A172 (cell line): Measurements from ENCODE around the gene C2CD4C. TPM values are rescaled to one million over a fixed set of nuclear protein-coding genes. Genes with fewer than 3 reads are reported as not detected.
"Not testable (repeated sequence)": the region's sequence is repeated elsewhere in the genome, so short reads cannot be mapped to it uniquely, and the experiment has no call there.

ENCODE experiments used
- DNase-seq: peaks from one replicate; pipeline ENCODE4 v3.0.0-alpha.2; 2015; ENCODE audit warnings: low spot score
- total RNA-seq: library from RNA; depleted of rRNA; stranded (reverse); fragments of >200 nt; shearing (Covaris generic); gene quantifications from 2 replicates; pipeline ENCODE4 v1.2.3, GENCODE V29; 2014

C2CD4C gene
- total RNA-seq, 1 experiment from 2014 or later: 8.8 TPM

DNA sequence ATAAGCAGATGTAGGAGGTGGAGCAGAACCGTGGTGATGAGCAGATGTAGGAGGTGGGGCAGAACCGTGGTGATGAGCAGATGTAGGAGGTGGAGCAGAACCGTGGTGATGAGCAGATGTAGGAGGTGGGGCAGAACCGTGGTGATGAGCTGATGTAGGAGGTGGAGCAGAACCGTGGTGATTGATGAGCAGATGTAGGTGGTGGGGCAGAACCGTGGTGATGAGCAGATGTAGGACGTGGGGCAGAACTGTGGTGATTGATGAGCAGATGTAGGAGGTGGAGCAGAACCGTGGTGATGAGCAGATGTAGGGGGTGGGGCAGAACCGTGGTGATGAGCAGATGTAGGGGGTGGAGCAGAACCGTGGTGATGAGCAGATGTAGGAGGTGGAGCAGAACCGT lies 27.0 kb downstream of the C2CD4C start:
- DNase-seq: not testable (repeated sequence)

DNA sequence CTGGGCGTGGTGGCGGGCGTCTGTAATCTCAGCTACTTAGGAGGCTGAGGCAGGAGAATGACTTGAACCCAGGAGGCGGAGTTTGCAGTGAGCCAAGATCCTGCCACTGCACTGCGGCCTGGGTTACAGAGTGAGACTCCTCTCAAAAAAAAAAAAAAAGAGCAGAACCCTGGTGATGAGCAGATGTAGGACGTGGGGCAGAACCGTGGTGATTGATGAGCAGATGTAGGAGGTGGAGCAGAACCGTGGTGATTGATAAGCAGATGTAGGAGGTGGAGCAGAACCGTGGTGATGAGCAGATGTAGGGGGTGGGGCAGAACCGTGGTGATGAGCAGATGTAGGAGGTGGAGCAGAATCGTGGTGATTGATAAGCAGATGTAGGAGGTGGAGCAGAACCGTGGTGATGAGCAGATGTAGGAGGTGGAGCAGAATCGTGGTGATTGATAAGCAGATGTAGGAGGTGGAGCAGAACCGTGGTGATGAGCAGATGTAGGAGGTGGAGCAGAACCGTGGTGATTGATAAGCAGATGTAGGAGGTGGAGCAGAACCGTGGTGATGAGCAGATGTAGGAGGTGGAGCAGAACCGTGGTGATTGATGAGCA lies 28.2 kb downstream of the C2CD4C start:
- DNase-seq: not testable (repeated sequence)

- no peak for DNase-seq
These were observed 29.2 kb downstream of the C2CD4C start for GRCh38 chr19:379796-380195.

GRCh38 chr19:378706-379105 lies 30.2 kb downstream of the C2CD4C start:
- no peak for DNase-seq

GRCh38 chr19:377801-378581 lies 31.0 kb downstream of the C2CD4C start:
- DNase-seq: peak; percentile 46

DNA sequence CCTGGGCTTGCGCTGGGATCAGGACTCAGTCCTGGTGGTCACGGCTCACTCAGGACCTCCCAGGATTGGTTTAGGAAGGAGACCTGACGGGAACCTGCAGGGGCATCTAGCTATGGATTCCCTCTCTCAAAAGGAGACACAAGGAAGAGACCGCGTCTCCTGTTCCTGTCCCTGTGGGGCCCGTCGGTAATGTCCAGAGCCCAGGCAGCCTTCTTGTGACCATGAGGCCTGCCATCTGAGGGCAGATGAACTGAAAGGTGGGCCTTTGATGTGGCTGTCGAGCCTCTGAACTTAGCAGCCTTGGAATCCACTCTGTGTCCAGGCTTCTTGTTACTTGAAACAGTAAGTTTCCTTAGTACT lies 32.9 kb downstream of the C2CD4C start:
- no peak for DNase-seq

DNA sequence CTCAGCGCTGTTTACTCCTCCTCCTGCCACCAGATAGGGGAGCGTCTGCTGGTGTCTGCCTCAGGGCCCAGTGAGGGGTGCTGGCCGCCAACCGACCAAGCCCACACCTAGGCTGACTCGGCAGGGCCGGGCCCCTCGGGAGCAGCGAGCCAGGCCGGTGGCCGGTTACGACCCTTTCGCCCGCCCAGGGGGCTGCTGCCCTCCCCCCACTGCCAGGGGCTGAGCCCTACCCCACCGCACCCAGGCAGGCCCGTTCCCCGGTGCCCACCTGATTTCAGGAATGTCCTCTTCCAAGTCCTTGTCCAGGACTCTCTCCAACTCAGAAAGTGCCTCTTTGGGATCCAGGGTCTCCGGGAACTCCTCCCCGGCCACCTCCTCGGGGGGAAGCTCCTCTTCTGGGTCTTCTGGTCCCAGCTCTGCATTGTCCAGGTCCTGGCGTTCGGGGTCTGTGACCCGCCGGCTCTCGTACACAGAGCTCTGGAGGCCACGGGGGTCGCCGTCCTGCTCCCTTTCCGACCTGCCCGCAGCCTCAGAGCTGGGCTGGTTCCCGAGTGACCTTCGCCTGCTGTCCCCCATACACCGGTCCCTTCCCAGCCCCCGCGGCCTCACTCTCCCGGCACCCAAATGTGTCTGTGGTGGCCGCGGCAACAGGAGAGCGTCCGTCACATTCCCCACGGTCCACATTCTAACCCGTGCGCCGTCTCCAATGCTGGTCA lies 33.4 kb downstream of the C2CD4C start:
- DNase-seq: no peak

GRCh38 chr19:374886-375235 lies 34.1 kb downstream of the C2CD4C start:
- no peak for DNase-seq

GRCh38 chr19:374183-374885 lies 34.6 kb downstream of the C2CD4C start:
- DNase-seq: no peak

DNA sequence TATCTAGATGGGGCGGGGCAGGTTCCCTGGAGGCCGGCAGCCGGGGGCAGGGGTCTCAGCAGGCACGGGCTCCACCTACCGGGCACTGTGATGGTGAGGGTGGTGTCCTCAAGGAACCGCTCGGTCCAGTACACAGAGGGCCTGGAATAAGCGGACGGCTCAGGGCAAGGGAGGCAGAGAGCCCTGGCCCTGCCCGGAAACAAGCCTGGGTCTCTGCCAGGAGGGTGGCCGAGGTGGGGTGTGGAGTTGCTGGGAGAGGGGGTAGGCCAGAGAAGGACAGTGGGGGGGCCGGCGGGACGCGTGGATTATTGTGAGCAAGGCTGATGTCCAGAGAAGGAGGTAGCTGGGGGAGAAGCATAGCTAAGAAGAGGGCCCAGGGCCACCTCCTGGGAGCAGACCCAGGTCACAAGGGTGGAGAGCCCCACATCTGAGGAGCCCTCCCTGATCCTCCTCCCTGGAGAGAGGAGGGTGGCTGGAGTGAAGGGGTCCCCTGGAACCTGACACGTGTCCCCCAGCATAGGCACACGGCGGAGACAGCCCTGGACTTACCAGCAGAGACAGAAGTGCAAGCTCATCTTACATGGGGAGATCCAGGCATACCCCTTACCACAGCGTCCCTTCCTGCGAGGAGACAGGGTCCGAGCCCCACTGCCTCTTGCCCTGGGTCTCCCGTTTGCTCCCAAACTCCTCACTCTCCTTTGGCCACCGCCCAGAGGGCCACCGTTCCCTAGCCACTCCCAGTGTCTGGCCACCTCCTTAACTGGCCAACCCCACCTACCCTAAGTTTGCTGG lies 35.4 kb downstream of the C2CD4C start:
- no peak for DNase-seq

DNA sequence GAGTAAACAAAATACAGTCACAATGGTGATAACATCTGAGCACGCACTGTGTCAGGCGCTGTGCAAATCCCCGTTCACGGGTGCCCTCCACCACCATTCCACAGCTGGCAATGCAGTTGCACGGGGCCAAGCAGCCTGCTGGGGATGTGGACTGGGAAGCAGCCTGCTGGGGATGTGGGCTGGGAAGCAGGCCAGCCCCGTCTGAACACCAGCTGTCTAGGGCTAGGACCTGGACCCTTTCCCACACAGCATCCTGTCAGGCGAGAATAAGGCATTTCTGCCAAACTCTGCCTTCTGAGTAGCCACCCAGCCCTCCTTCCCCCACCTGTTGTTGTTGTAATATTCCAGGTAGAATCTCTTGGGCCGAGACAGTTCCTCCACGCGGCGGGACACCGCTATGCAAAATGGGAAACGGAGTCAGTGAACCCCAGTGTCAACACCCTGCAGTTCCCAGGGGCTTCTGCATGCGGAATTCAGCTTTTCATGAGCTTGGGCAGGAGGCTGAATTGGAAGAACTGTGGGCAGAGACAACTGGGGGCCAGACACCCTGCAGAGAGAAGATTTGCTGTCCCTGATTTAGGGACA lies 36.5 kb downstream of the C2CD4C start:
- DNase-seq: peak; percentile 70

DNA sequence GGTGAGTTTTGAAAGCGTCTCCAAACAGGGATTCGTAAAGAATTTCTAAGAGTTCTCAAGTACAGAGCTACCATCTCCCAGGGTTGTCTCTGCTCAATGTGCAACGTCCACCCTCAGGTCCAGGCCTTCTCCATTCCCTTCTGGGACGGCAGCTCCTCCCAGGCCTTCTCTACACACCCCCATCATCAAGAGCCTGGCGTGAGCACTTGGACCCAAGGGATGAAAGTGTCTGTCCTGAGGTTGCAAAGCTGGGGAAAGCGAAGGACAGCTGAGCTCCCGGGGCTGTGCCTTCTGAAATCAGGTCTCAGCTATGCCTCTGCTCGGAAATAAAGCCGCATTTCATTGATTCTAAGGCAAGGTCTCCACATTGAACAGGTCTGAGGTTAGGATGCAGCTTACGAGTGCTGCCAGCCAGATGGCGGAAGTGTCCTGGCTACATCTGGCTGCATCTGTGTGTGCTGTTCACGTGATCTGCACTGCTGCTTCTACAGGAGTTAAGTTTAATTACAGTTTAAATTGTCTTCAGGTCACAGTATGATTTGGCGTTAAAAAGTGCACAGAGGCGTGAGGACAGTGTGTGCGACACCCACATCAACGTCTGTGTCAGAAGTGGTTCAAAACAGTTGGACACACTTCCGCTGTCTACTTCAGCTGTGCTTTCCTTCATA lies 37.3 kb downstream of the C2CD4C start:
- DNase-seq: no peak

GRCh38 chr19:370641-371330 lies 38.2 kb downstream of the C2CD4C start:
- no peak for DNase-seq

GRCh38 chr19:369876-370275 lies 39.1 kb downstream of the C2CD4C start:
- DNase-seq: no peak

- DNase-seq: no peak
These were observed 39.7 kb downstream of the C2CD4C start for GRCh38 chr19:369256-369655.

DNA sequence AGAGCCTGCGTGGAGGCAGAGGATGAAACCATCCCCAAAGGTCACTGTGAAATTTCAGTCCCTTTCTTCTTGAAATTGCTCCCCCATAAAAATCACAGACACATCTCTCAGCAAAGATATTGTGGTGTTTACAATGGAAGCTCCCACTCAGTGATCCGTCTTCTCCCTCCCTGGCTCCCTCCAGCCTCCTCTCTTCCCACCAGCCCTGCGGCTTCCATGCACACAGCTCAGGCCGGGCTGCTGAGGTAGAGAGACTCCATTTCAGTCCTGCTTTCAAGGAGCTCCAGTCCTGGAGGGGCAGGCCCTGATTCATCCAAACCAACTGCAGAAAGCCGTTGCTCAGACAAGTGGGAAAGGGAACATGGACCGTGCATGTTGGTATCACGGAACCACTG lies 40.3 kb downstream of the C2CD4C start:
- no peak for DNase-seq

- no peak for DNase-seq
These were observed 40.9 kb downstream of the C2CD4C start for GRCh38 chr19:367963-368629.

DNA sequence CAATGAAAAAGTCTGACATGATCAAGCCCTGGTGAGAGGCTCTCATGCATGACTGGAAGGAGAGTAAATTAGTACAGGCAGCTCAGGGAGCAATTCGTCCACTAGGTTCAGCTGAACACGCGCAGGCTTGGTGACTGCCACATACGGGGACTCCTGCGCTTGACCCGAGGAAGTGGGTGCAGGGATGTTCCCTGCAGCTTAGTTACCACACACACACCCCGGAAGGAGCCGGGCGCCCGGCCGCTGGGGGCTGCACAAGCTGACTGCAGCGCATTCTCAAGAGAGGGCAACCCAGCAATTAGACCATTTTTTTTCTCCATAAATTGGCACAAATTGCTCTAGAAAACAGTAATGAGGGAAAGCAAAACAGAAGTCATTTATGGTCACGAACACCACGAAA lies 41.4 kb downstream of the C2CD4C start:
- DNase-seq: no peak

DNA sequence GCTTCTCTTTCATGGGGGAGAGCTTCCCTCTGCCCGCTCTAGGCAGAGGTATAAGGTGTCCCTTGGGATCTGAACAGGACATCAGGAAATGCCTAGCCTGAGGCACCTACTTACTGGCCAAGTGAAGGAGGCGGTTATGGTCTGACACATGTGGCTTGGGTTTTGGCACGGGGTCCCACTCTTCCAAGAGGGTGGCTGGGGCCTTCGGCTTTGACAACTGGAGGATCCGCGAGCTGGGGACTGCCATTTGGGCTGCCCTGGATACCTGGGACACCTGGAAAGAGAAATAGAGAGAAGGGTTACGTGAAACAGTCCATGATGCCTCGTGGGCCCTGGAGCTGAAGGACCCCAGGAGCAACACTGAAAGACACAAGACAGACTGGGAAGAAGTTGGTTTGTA lies 42.0 kb downstream of the C2CD4C start:
- DNase-seq: no peak
